GM12891 (cell line): Measurements from ENCODE around the gene ERN1.
"Not testable (repeated sequence)": the region's sequence is repeated elsewhere in the genome, so short reads cannot be mapped to it uniquely, and the experiment has no call there.

Experiments
- DNase-seq: peaks from one replicate; pipeline ENCODE4 v3.0.0; 2011; ENCODE audit warnings: low spot score; ENCODE audit not compliant: insufficient read length
- FAIRE-seq: peaks from 2 replicates; lab custom pipeline; 2011; peaks lifted over from hg19 to GRCh38; lab: Jason Lieb, UNC
- PAX5 ChIP-seq: IDR thresholded peaks from 2 replicates; pipeline ENCODE4 v1.6.1; 2011; ENCODE audit warnings: low read length, moderate library complexity, mild to moderate bottlenecking; ENCODE audit not compliant: insufficient read depth, severe bottlenecking
- POLR2A ChIP-seq: IDR thresholded peaks from 2 replicates; pipeline ENCODE4 v1.6.1; 2011; ENCODE audit warnings: low read depth, low read length, control low read depth
- POLR2AphosphoS5 ChIP-seq: IDR thresholded peaks from 2 replicates; pipeline ENCODE4 v1.6.1; 2011; ENCODE audit warnings: low read depth, low read length, control low read depth
- POU2F2 ChIP-seq: IDR thresholded peaks from 2 replicates; pipeline ENCODE4 v1.6.1; 2011; ENCODE audit warnings: low read depth, mild to moderate bottlenecking, control low read depth, low read length, moderate library complexity
- SPI1 ChIP-seq: IDR thresholded peaks from 2 replicates; pipeline ENCODE4 v1.6.1; 2011; ENCODE audit warnings: low read depth, low read length, control low read depth
- TAF1 ChIP-seq: IDR thresholded peaks from 2 replicates; pipeline ENCODE4 v1.6.1; 2011; ENCODE audit warnings: low read depth, low read length, control low read depth

Gene ERN1

DNA sequence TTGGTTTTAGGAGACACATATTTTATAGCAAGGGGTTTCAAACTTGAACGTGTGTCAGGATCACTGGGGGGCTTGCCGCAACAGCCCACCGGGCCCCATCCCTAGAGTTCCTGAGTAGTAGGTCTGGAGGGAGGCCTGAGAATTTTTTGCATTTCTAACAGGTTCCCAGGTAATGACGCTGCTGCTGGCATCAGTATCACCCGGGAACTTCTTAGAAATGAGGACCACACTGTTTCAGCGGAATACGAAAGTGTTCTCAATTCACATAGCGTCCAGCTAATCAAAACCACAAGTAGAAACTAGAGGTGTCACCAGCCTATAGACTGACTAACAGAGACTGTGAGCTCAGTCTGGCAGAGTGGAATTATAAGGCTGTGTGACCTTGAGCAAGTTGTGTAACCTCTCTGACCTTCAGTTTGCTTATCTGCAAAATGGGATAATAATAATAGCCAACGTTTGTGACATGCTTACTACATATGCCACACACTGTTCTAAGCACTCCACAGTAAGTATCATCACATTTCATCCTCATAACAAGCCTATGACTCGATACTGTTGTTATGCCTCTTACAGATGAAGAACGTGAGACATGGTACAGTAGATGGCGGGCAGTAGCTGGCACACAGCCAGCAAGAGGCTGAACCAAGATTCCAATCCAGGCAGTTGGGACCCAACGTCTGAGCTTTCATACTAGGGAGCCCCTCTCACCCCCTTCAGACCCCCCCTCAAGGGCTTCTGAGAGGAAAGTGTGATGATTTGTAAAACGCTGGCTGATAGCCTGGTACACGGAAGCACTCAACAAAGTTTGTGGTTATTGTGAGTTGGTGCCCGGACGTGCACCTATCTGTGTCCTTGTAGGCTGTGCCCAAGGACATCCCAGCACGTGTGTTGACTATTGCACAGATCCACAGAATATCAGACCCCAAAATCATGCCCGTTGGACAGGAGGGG is 104.9 kb downstream of the ERN1 start:
- no peak for DNase-seq
- no peak for FAIRE-seq
- TF ChIP-seq TAF1 (no peak), PAX5 (no peak), POU2F2 (no peak), POLR2AphosphoS5 (no peak), SPI1 (no peak), POLR2A (no peak)

DNA sequence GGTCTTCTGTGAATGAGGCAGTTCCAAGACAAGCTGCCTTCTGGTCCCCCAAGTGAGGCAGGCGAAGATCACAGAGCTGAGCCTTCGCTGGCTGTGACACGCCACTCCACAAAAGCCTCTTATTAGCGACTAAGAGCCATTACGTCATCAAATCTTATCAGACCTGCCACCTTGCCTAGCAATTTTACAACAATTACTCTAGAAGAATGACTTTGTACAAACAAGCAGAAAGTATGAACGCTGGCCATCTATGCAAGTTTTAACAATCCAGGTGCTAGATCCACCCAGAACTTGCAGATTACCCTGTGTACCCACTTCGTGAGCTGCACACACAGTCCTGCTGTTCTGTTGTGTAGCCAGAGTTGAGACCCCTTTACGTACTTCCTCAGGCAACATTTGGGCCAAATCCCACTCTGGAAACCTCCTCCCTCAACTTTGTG is 105.7 kb downstream of the ERN1 start:
- DNase-seq (no peak), FAIRE-seq (no peak)
- TF ChIP-seq POU2F2 (no peak), SPI1 (no peak), PAX5 (no peak), POLR2A (no peak), TAF1 (no peak), POLR2AphosphoS5 (no peak)

DNA sequence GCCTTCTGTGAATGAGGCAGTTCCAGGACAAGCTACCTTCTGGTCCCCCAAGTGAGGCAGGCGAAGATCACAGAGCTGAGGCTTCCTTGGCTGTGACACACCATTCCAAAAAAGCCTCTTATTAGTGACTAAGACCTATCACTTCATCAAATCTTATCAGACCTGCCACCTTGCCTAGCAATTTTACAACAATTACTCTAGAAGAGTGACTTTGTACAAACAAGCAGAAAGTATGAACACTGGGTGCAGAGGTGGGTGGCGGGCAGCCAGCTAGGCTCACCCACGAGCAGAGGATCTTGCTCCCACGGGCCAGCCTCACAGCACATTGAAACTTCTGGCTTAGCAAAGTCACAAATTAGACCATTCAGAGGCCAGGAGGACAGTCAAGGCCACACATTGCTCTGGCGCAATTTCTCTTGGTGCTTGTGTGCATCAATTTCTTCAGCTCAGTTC is 107.3 kb downstream of the ERN1 start:
- no peak for FAIRE-seq
- DNase-seq = no peak

DNA sequence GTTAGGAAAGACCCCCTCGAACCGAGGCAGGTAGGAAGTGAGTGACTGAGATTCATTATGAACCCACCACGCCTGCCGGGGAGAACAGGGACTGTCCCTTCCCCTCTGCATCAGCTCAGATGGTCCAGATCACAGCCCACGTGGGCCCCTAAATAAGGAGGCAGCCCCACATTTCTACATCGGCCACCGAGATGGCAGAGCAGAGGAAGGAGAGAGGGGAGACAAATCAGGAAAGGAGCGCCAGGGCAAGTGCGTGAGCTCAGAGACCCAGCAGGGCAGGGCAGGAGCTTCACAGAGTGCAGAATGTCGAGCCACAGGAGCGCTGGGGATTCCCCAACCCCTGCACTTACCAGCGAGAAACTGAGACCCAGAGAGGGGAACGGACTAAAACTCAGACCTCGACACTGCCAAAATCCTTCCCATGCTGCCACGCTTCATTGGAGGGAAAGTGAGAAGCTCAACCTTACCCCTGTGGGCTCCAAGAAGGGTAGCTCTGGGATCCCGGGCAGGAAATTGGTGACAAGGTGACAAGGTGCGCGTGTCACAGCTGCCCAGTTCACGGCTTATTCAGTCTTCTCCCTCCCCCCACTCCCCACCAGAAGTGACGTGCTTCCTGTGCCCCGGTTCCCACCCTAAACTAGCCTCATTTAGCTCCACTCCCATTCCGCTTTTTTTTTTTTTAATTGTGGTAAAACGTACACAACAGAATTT is 109.7 kb downstream of the ERN1 start, which contains the start of gene ICAM2:
ICAM2 (minus strand) TSS at position 578 of the 711 bp plus-strand sequence. CDS start 13,942 bp downstream, outside the sequence.
- peak; percentile 78 for FAIRE-seq
- DNase-seq = no peak
- peak; percentile 56 for TF ChIP-seq SPI1
- TF ChIP-seq POLR2A = peak; percentile 77
- peak; percentile 66 for TF ChIP-seq POU2F2
- peak; percentile 80 for TF ChIP-seq POLR2AphosphoS5
- TF ChIP-seq PAX5 = no peak
- TF ChIP-seq TAF1 = peak; percentile 54

More for the DNA sequence above, 107.3 kb downstream of the ERN1 start:
- no peak for TF ChIP-seq PAX5
- TF ChIP-seq POU2F2 = no peak
- TF ChIP-seq TAF1 = no peak
- TF ChIP-seq POLR2A = no peak
- TF ChIP-seq POLR2AphosphoS5 = no peak
- no peak for TF ChIP-seq SPI1

DNA sequence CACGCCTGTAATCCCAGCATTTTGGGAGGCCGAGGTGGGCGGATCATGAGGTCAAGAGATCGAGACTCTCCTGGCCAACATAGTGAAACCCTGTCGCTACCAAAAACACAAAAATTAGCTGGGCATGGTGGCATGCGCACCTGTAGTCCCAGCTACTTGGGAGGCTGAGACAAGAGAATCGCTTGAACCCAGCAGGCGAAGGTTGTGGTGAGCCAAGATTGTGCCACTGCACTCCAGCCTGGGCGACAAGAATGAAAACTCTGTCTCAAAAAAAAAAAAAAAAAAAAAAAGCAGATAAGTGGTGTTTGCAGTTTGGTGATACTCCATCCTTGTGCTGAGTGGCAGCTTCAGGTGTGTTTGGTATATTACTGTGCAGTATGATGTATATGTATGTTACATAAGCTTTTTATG is 110.4 kb downstream of the ERN1 start:
- FAIRE-seq, DNase-seq: not testable (repeated sequence)

DNA sequence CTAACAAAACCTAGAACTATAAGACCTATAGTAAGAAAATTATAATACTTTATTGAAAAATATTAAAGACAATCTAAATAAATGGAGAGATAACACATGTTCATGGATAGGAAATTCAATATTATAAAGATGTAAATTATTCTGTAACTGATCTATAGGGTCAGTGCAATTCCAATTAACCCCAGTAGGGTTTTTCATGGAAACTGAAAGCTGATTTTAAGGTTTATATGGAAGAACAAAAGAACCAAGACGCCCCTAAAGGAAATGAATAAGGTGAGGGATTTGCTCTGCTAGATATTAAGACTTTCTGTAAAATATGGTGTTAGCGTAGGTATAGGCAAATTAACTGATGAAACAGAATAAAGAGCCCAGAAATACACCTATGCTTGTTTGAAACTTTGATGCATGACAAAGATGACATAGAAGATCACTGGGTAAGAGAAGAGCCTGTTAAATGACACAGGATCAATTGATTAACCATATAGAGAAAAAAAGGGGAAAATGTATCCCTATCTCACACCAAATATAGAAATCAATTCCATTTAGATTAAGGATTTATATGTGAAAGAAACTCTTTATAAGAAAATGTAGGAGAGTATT is 112.5 kb downstream of the ERN1 start:
- DNase-seq (no peak), FAIRE-seq (no peak)
- TF ChIP-seq POLR2A (no peak), POLR2AphosphoS5 (no peak), TAF1 (no peak), SPI1 (no peak), POU2F2 (no peak), PAX5 (no peak)

DNA sequence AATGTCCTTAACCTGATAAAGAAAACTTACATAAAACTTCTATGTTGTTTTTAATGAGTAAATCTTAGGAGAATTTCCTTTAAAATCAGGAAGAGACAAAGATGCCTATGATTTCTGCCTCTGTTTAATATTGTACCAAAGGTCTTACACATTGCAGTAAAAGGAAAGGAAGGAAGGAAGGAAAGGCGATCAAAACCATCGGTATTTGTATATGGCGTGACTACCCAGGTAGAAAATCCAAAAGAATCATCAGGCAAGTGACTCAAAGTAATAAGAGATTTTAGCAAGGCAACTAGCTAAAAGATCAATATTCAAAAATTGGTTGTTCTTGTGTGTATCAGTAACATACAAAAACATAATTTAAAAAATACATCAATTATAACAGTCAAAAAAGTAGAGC is 113.0 kb downstream of the ERN1 start:
- no peak for FAIRE-seq
- TF ChIP-seq POU2F2 = no peak
- TF ChIP-seq SPI1 = no peak
- TF ChIP-seq POLR2AphosphoS5 = no peak
- no peak for TF ChIP-seq POLR2A
- no peak for TF ChIP-seq PAX5
- TF ChIP-seq TAF1 = no peak
- no peak for DNase-seq

DNA sequence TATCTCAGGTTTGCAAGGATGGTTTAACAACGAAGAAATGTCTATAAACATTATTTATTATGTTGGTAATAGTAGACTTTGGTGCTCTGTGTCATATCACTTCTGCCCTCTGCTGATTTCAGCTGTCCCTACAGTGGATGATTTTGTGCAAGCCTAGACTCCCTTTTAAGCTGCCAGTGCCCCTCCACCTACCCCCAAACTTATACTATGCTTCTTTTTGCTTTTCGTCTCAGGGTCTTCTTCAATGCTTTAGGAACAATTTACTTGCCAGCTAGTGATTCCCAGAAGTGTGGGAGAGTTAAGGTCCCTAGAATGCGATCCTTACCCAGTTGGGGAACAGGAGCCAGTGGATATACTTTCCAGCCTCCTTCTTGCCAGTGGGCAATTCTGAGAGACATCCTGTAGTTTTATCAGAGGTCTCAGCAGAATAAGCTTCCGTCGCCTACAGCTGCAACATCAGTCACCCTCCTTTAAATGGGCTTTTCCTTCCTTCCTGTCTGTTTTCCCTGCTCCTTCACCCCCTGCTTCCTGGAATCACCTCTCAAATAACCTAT is 113.6 kb downstream of the ERN1 start:
- DNase-seq (no peak), FAIRE-seq (peak; percentile 52)
- no peak for TF ChIP-seq PAX5
- no peak for TF ChIP-seq SPI1
- no peak for TF ChIP-seq TAF1
- TF ChIP-seq POLR2A = no peak
- no peak for TF ChIP-seq POU2F2
- no peak for TF ChIP-seq POLR2AphosphoS5

DNA sequence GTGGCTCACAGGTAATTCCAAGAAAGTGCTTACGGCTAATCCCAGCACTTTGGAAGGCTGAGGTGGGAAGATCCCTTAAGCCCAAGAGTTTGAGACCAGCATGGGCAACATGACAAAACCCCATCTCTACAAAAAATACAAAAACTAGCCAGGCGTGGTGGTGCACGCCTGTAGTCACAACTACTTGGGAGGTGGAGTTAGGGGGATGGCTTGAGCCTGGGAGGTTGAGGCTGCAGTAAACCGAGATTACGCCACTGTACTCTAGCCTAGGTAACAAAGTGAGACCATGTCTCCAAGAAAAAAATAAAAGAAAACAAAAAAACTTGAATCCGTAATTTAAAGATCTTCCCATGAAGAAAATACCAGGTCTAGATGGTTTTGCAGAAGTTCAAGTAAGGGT is 114.5 kb downstream of the ERN1 start:
- TF ChIP-seq SPI1 = no peak
- TF ChIP-seq POLR2A = no peak
- TF ChIP-seq PAX5 = no peak
- no peak for TF ChIP-seq POLR2AphosphoS5
- no peak for TF ChIP-seq POU2F2
- no peak for TF ChIP-seq TAF1
- no peak for DNase-seq
- peak; percentile 58 for FAIRE-seq
